Thymus (tissue), 14 donors: Measurements from ENCODE around the gene CDC42BPB. TPM values are rescaled to one million over a fixed set of nuclear protein-coding genes. Genes with fewer than 3 reads are reported as not detected.

ENCODE experiments used
- DNase-seq, 9 donors: peaks; one replicate each; pipeline ENCODE4 v3.0.0-alpha.2; 2013; ENCODE audit warnings: low spot score in 9 of 9, low read depth in 6 of 9, missing footprints in 1 of 9
- H3K27ac ChIP-seq, 2 donors: one replicate each; pipeline ENCODE4 v1.5.1; 2013; ENCODE audit warnings: control low read depth in 1 of 2, low read depth in 1 of 2, low read length in 1 of 2, mild to moderate bottlenecking in 1 of 2, moderate library complexity in 1 of 2
- H3K27me3 ChIP-seq, 2 donors: one replicate each; pipeline ENCODE4 v1.5.1; 2013; ENCODE audit warnings: low read length in 1 of 2; ENCODE audit not compliant: control insufficient read depth in 2 of 2, insufficient read depth in 1 of 2
- H3K36me3 ChIP-seq, 2 donors: one replicate each; pipeline ENCODE4 v1.5.1; 2013; ENCODE audit warnings: low read length in 1 of 2, mild to moderate bottlenecking in 1 of 2, moderate library complexity in 1 of 2; ENCODE audit not compliant: control insufficient read depth in 2 of 2, insufficient read depth in 2 of 2
- H3K4me1 ChIP-seq, 2 donors: one replicate each; pipeline ENCODE4 v1.5.1; 2013; ENCODE audit warnings: low read length in 2 of 2; ENCODE audit not compliant: control insufficient read depth in 2 of 2, insufficient read depth in 2 of 2
- H3K4me3 ChIP-seq, 2 donors: one replicate each; pipeline ENCODE4 v1.5.1; 2013; ENCODE audit warnings: low read length in 2 of 2, control low read depth in 1 of 2, mild to moderate bottlenecking in 1 of 2
- H3K9me3 ChIP-seq, 2 donors: one replicate each; pipeline ENCODE4 v1.5.1; 2013; ENCODE audit warnings: low read length in 1 of 2, mild to moderate bottlenecking in 1 of 2; ENCODE audit not compliant: control insufficient read depth in 2 of 2, insufficient read depth in 1 of 2
- WGBS: extraction: QIAGEN DNeasy Blood & Tissue Kit; methylation state at CpG from one replicate; pipeline ENCODE4 v1.1.7; 2013; 5-methylcytosine and 5-hydroxymethylcytosine counted together
- long read RNA-seq, 10 donors: transcript quantifications; one replicate each; lab custom pipeline, GENCODE V29; 2026
- polyA plus RNA-seq: library from polyadenylated mRNA; stranded (reverse); fragments of 200-250 nt; gene quantifications from one replicate; pipeline ENCODE4 v1.2.3, GENCODE V29; 2013
- total RNA-seq: library from RNA; stranded (reverse); fragments of 120-200 nt; gene quantifications from one replicate; pipeline ENCODE4 v1.2.4, GENCODE V29; 2013
- donor health status: healthy.

CDC42BPB gene
- total RNA-seq (7.6 TPM), polyA plus RNA-seq (16.3 TPM)
- long read RNA-seq, donor 1 = 0 reads
- long read RNA-seq, donor 2 = 0 reads
- long read RNA-seq, donor 3 = 0 reads
- long read RNA-seq, donor 4 = 0 reads
- long read RNA-seq, donor 5 = 0 reads
- long read RNA-seq, donor 6 = 0 reads
- long read RNA-seq, donor 7 = 0 reads
- long read RNA-seq, donor 8 = 0 reads
- long read RNA-seq, donor 9 = 0 reads
- long read RNA-seq, donor 10 = 0 reads

GRCh38 chr14:103057372-103058163 lies at the start of gene CDC42BPB:
Gene CDC42BPB (minus strand): TSS chr14:103057549. CDS start chr14:103057173, 376 bp downstream.
- DNase-seq = peak in 1 of 9 donors; percentile 32
- H3K4me1 ChIP-seq = no peaks in the 10 kb centered on the region
- WGBS = 2% methylated on average over 112 of the region's 113 CpGs
- H3K27me3 ChIP-seq = peaks cover 51 to 68% of the 10 kb centered on the region in 2 donors
- no peaks in the 10 kb centered on the region for H3K9me3 ChIP-seq
- H3K4me3 ChIP-seq = peak within 1 kb of the TSS; percentile 25 to 56
- H3K36me3 ChIP-seq = no peaks in the 10 kb centered on the region
- H3K27ac ChIP-seq = peak within 1 kb of the TSS in 1 of 2 donors; percentile 58

GRCh38 chr14:103105580-103106150 lies 48.3 kb upstream of the CDC42BPB start:
- WGBS = 8% methylated on average over 9 of the region's 9 CpGs
- peaks cover 18 to 50% of the 10 kb centered on the region in 2 donors for H3K4me1 ChIP-seq
- peaks cover 0 to 13% of the 10 kb centered on the region in 2 donors for H3K9me3 ChIP-seq
- H3K4me3 ChIP-seq = no peak overlapping the region
- peaks cover 40 to 62% of the 10 kb centered on the region in 2 donors for H3K27me3 ChIP-seq
- no peaks in the 10 kb centered on the region for H3K36me3 ChIP-seq
- DNase-seq = peak in 5 of 9 donors; percentile 36 to 80 (median 53)
- peak overlapping the region; percentile 8 to 17 for H3K27ac ChIP-seq

- DNase-seq = peak in 5 of 9 donors; percentile 49 to 71 (median 61)
- WGBS = 9% methylated on average over 59 of the region's 59 CpGs
- H3K27me3 ChIP-seq = peaks cover 42 to 70% of the 10 kb centered on the region in 2 donors
- no peak overlapping the region for H3K27ac ChIP-seq
- H3K9me3 ChIP-seq = peaks cover 0 to 13% of the 10 kb centered on the region in 2 donors
- peaks cover 12 to 42% of the 10 kb centered on the region in 2 donors for H3K4me1 ChIP-seq
- no peak overlapping the region for H3K4me3 ChIP-seq
- H3K36me3 ChIP-seq = no peaks in the 10 kb centered on the region
Observed at GRCh38 chr14:103104654-103105452, 47.5 kb upstream of the CDC42BPB start.

- Histone ChIP-seq H3K9me3 (peaks cover 0 to 13% of the 10 kb centered on the region in 2 donors), H3K4me1 (peaks cover 12 to 39% of the 10 kb centered on the region in 2 donors), H3K27me3 (peaks cover 42 to 72% of the 10 kb centered on the region in 2 donors), H3K4me3 (no peak overlapping the region), H3K36me3 (no peaks in the 10 kb centered on the region), H3K27ac (no peak overlapping the region)
- WGBS = 14% methylated on average over 20 of the region's 20 CpGs
- no peak for DNase-seq
Observed at GRCh38 chr14:103104389-103104653, 47.0 kb upstream of the CDC42BPB start.

- Histone ChIP-seq H3K4me1 (peaks cover 12 to 38% of the 10 kb centered on the region in 2 donors), H3K4me3 (no peak overlapping the region), H3K27me3 (peaks cover 42 to 74% of the 10 kb centered on the region in 2 donors), H3K27ac (no peak overlapping the region), H3K9me3 (peaks cover 0 to 13% of the 10 kb centered on the region in 2 donors), H3K36me3 (no peaks in the 10 kb centered on the region)
- 15% methylated on average over 68 of the region's 68 CpGs for WGBS
- DNase-seq = no peak
Observed at GRCh38 chr14:103103461-103104388, 46.4 kb upstream of the CDC42BPB start.

GRCh38 chr14:103102689-103103260 lies 45.4 kb upstream of the CDC42BPB start:
- Histone ChIP-seq H3K9me3 (peaks cover 0 to 10% of the 10 kb centered on the region in 2 donors), H3K36me3 (no peaks in the 10 kb centered on the region), H3K4me3 (no peak overlapping the region), H3K27ac (no peak overlapping the region), H3K27me3 (peaks cover 42 to 73% of the 10 kb centered on the region in 2 donors), H3K4me1 (peaks cover 12 to 30% of the 10 kb centered on the region in 2 donors)
- DNase-seq = no peak
- WGBS = 44% methylated on average over 39 of the region's 39 CpGs

- Histone ChIP-seq H3K4me1 (peaks cover 12 to 30% of the 10 kb centered on the region in 2 donors), H3K27me3 (peaks cover 42 to 80% of the 10 kb centered on the region in 2 donors), H3K27ac (no peak overlapping the region), H3K4me3 (no peak overlapping the region), H3K9me3 (peaks cover 0 to 4% of the 10 kb centered on the region in 2 donors), H3K36me3 (no peaks in the 10 kb centered on the region)
- no peak for DNase-seq
- 33% methylated on average over 85 of the region's 85 CpGs for WGBS
Observed at GRCh38 chr14:103101963-103102688, 44.8 kb upstream of the CDC42BPB start.
